ENCODE results near the gene UBE3B.

DNA sequence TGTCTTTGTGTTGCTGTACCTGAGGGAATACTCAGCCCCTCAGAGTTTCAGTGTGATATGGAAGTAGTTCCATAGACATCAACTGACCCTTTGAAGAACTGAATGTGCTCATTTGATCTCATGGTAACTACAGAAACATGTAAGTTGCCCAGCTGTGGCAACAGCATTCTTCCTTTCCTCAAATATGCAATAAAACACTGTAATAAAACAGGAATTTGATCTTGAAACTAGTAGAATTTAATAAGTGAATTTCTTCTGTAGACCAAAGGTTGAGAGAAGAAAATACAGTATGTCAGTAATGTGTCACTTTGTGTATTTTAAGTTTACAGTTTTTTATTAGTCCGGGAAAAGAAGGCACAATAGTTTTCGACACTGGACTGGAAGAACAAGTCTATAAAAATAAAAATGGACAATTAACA lies 32.2 kb upstream of the UBE3B start:
- TF ChIP-seq, protein P1, sequence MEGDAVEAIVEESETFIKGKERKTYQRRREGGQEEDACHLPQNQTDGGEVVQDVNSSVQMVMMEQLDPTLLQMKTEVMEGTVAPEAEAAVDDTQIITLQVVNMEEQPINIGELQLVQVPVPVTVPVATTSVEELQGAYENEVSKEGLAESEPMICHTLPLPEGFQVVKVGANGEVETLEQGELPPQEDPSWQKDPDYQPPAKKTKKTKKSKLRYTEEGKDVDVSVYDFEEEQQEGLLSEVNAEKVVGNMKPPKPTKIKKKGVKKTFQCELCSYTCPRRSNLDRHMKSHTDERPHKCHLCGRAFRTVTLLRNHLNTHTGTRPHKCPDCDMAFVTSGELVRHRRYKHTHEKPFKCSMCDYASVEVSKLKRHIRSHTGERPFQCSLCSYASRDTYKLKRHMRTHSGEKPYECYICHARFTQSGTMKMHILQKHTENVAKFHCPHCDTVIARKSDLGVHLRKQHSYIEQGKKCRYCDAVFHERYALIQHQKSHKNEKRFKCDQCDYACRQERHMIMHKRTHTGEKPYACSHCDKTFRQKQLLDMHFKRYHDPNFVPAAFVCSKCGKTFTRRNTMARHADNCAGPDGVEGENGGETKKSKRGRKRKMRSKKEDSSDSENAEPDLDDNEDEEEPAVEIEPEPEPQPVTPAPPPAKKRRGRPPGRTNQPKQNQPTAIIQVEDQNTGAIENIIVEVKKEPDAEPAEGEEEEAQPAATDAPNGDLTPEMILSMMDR (IDR thresholded peaks at IDR 0.05) = no peak
- TF ChIP-seq POLR2A (IDR thresholded peaks at IDR 0.05) = no peak
